Suprapubic skin (tissue), 3 donors: ENCODE measurements around the gene CRB2.

Experiments
- CTCF ChIP-seq, 2 donors: fragments of 200-600 bp in 1 of 2; fragments of 450-650 bp in 1 of 2; sonication (generic) in 1 of 2; IDR thresholded peaks; one replicate each; pipeline ENCODE4 v1.5.1; 2016 to 2019; ENCODE audit warnings: antibody characterized with exemption in 2 of 2, mild to moderate bottlenecking in 1 of 2, moderate library complexity in 1 of 2
- EP300 ChIP-seq: sonication (generic); formaldehyde crosslinking; IDR thresholded peaks from one replicate; pipeline ENCODE4 v1.6.1; 2017; ENCODE audit warnings: antibody characterized with exemption
- POLR2A ChIP-seq, 2 donors: fragments of 450-650 bp; IDR thresholded peaks; one replicate each; pipeline ENCODE4 v1.6.1; 2017; ENCODE audit warnings: antibody characterized with exemption in 2 of 2, mild to moderate bottlenecking in 2 of 2, moderate library complexity in 2 of 2

- TF ChIP-seq EP300, result no peak
- no peak for TF ChIP-seq POLR2A (IDR thresholded peaks at IDR 0.05)
- no peak for TF ChIP-seq CTCF (IDR thresholded peaks at IDR 0.05)
Observed at GRCh38 chr9:123407217-123407851, 51.3 kb downstream of the CRB2 start.
